Stimulated activated CD8-positive, alpha-beta memory T cell treated with anti-CD3 and anti-CD28 coated beads, Interleukin-12 subunit alpha, Interleukin-12 subunit beta, amount 100 ng/mL, for 1 hour (primary cell): ENCODE data around the gene COX6A1.
"Not testable (repeated sequence)": the region's sequence is repeated elsewhere in the genome, so short reads cannot be mapped to it uniquely, and the experiment has no call there.

ENCODE experiments used
- DNase-seq: peaks from one replicate; pipeline ENCODE4 v3.0.0-alpha.2; 2020; ENCODE audit warnings: low read depth

COX6A1 gene

DNA sequence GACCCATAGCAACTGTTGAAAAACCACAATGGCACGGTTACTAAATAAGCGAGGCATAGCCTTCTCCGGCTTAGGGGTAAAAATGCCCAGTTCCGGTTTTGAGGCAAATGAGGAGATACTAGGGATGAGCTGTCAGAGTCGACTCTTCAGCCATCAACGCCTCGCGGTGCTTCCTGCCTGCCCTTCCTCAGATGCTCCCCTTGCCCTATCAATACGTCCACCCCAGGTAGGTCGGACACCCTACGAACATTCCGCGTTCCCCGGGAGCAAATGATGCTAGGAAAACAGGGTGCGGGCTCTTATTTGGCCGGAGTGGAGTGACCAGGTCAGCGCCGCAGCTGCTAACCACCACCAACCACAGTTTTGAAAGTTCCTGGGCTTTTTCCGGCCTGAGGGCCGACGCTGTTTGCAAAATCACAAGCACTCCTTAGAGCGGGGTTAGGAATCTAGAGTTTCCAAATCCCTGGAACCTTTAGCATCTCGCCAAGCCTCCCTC lies 30.5 kb downstream of the COX6A1 start:
- no peak for DNase-seq

DNA sequence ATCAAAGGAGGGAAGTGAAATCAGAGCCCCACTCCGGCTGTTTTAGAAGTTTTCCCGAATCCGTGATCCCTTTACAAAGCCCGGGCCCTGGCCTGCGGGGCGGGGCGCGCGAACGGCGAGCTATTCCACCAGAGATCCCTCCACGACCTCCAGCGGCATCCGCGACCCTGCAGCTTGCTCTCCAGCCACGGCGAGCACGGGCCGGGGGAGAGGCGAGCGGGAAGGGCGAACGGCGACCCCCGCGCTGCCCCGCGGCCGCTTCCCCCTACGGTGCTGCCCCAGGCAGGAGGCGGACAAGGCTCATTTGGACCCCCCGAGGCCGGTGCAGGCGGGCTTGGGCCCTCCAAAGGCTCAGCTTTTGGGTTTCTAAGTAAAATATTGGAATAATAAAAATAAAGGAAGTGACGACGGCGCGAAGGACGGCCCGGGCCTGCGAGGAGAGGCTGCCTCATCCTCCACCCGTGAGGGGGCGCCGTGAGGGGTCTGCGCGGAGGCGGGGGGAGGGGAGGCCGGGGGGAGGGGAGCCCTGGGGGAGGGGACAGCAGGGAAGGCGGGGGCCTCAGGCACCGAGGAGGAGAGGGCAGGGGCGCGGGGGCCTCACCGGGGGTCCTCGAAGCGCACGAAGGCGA lies 31.0 kb downstream of the COX6A1 start:
- DNase-seq, result no peak

DNA sequence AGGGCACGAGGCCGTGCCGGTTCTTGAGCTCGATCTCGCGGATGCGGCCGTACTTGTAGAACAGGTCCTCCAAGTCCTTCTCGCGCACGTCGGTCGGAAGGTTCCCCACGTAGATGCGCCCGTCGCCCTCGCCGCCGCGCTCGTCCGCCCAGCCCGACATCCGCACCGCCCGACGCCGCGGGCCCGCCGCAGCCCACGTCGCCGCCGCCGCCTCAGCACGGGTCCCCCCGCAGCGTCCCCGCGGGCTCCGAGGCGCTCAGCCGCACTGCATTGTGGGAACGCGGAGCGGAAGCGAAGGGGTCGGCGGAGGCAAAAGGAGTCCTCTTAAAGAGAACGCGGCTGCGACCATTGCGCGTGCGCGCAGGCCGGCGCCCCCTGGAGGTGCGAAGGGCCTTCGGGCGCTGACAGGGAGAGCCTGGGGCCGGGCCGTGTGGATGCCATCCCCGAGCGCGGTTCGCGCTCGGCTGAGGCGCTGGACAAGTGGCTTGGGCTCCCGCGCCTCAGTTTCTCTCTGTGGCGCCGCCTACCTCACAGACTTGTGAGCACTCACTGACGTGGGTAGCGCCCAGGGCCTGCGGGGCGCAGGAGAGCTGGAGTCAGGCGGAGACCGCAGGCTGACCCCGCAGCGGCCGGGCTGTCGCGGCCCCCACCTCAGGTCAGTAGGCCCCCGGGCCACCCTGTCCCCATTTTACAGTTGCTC lies 31.7 kb downstream of the COX6A1 start, which contains the start of gene SRSF9:
Gene SRSF9 (minus strand): TSS at position 299 of the 700 bp plus-strand sequence. CDS start 139 bp downstream, at position 160.
- DNase-seq, result peak; percentile 96

DNA sequence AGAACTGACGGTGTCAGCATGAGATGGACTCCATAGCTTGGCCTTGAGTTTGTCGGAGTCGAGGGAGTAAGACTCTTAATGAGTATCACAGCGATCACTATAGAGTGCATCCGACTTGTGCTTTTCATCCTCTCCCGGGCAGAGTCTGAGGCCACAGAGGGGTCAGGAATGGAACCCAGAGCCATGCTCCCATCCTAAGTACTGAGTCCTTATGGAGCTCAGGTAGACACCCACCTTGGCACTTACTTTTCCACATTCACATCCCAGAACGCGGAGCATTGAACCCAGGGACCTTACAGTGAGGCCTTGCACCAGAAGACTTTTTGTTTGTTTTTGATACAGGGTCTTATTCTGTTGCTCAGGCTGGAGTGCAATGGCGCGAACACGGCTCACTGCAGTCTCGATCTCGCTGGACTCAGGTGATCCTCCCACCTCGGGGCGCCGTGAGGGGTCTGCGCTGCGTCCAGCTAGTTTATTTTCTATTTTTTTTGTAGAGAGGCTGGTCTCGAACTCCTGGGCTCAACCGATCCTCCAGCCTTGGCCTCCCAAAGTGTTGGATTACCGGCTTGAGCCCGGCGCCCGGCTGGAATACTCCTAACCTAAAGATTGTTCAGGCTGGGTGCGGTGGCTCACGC lies 32.4 kb downstream of the COX6A1 start:
- DNase-seq, result no peak

DNA sequence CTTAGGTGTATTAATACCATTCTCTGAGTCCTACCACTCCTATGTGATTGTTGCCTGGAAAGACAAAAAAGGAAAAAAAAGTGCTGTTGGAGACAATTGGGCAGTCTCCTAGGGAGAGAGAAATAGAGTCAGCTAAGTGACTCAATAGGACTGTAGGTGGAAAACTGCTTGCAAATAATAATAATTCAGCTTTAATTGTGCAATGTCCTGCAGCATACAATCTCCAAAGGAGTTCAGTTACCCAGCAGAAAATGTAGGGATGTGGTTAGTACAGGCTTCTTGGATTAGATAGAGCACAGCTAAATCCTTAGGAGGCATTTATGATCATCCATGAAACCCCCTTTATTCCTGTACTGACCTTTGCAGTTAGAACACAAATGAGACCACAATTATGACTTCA lies 34.6 kb downstream of the COX6A1 start:
- no peak for DNase-seq

DNA sequence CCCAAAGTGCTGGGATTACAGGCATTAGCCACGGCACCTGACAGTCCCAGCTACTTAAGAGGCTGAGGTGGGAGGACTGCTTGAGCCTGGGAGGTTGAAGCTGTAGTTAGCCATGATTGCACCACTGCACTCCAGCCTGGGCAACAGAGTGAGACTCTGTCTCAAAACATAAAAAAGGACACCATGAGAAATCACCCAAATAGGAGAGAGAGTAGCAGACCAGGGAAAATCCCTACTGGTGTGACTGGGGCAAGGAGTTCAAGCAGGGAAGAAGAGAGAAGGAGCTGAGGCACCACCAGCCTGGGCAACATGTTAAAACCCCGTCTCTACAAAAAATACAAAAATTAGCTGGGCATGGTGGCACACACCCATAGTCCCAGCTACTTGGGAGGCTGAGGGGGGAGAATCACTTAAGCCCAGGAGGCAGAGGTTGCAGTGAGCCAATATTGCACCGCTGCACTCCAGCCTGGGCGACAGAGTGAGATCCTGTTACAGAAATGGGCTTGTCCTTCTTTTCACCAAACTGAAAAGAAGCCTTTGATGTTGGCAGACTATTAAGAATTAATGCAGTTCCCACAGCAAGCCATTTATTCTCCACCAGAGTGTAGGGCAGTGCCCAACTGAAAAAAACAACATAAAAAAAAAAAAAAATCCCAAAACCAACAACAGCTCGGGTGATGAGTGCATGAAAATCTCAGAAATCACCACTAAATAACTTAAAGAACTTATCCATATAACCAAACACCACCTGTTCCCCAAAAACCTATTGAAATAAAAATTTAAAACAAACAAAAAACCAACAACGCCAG lies 36.1 kb downstream of the COX6A1 start:
- DNase-seq, result no peak

DNA sequence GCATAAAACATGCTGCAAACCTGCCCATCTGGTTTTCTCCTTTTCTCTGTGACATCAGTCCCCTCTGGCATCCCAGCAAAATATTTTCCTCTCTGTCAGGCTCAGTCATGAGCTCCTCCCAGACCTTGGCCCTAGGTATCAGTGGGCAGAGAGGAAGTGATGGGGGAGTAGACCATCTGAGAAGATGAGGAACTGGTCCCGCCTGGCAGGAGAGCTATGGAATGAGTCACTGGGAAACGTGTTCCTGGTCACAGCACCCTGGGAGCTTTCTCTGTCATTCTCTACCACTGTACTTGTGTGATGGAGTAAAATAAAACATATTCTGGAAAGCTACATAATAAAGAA lies 36.7 kb downstream of the COX6A1 start:
- no peak for DNase-seq

DNA sequence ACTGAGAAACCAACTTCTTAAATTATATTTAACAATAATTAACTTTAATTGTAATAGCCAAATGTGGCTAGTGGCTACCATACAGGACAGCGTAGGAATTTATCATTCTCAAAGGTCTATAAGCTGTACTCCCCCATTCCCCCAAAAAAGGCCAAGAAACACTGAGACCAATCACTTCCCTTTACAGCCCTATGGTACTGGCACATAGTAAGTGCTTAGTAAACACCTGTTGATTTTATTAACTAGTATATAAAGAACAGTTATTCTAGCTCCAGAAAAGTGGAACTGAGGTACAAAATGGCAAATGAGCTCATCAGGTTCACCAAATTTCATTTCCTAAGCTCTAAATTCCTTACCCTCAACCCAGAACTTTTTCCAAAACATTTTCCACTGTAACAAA lies 37.7 kb downstream of the COX6A1 start:
- DNase-seq, result no peak

DNA sequence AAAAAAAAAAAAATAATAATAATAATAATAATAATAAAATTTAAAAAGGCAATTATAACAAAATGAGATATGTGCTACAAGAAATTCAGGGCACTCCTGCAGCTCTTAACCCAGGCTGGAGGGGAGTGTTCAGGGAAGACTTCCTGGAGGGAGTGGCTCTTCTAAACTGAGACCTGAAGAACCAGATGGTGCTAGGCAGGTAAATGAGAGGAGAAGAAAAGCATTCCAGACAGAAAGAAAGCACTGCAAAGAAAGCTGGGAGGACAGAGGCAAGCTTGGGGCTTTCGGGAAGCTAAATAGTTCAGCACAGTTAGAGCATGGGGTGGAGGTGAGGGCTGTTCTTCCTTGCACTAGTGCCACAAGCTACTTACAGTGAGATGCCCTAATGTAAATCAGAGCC lies 41.5 kb downstream of the COX6A1 start:
- DNase-seq, result no peak

DNA sequence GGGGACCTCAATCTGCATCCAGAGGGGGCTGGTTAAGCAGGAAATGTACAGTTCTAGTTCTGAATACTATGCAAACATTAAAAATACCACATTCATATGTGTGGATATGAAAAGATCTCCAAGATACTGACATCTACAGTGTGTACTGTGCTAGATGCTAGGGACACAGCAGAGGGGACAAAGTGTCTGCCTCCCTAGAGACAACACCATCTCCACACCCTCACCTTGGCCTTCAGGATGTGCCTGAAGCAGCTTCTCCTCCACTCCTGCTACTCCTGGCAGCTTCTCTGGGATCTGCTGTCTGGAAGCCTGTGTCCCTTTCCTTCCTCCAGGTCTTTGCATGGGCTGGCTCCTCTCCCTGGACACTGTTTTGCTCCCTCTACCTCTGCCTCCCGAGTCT lies 42.3 kb downstream of the COX6A1 start:
- DNase-seq, result no peak

DNA sequence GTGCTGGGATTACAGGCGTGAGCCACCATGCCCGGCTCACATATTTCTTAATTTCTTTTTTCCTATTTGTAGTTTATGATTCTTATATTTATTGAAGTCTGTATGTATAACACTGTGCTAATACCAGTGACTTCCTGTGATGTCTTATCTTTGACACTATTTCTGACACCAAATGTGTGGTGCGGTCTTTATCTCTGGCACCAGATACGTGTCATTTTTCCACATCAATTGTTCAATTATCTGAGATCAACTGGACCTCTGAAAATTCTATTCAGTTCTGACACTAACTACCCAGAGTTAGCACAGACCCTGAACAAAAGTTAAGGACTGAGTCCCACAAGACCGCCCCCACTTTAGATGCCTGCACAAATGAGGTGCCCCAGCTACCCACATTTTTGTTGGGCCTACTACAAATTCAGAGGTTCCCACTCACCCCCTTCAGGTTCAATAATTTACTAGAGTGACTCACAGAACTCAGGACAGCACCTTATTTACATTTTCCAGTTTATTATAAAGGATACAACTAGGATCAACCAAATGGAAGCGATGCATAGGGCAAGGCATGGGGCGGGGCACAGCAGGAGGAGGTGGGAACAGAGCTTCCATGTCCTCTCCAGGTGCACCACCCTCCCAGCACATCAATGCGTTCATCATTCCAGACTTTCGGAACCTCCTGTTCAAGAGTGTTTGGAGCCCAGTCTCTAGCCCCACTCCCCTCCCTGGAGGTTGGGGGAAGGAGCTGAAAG lies 43.3 kb downstream of the COX6A1 start:
- DNase-seq, result no peak

DNA sequence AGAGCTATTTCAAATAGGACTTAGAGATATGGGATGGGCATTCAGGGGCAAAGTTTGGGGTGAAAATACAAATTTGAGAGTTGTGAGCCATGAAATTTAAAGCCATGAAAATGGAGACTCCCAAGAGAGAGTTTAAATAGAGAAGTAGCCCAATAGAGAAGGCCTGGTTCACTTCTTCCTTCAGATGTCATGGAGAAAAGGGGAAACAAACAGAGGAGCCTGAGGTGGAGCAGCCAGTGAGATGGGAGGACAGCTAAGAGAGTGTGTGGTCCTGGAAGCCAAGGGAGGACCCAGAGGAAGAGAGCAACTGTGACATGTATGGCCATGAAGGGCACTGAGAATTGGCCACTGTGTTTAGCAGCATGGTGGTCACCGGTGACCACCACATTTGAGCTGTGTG lies 45.7 kb downstream of the COX6A1 start:
- DNase-seq, result no peak

DNA sequence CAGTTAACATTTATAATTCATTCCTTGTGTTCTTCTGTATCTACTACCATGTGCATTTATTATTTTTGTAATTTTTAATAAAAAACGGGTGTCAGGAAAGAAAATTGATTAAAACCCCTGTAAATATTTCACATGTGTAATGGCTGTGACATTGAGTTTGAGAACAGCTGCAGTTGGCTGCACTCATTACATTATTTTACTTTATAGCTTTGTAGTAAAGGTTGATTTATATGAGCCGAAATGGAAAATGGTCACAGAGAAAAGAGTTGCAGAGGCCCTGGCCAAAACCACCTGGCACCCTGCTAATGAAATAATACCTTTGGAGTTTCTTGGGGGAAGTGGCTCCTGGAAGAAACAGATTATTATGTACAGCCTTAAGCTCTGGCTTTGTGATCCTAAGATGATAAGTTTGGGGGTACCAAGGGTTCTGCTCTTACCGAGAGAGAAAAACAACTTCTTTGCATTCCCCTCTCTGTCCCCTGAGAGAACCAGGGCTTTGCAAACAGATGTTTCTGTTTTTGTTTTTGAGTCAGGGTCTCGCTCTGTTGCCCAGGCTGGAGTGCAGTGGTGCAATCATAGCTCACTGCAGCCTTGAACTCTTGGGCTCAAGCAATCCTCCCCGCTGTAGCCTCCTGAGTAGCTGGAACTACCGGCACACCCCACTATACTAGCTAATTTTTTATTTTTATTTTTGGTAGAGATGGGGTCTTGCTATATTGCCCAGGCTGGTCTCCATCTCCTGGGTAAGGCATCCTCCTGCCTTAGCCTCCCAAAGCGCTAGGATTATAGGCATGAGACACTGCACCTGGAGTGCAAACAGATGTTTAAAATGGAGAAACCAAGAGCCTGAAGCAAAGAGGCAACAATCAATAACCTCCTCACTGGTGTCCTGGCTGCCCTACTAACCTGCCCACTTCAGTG lies 48.3 kb downstream of the COX6A1 start:
- no peak for DNase-seq

DNA sequence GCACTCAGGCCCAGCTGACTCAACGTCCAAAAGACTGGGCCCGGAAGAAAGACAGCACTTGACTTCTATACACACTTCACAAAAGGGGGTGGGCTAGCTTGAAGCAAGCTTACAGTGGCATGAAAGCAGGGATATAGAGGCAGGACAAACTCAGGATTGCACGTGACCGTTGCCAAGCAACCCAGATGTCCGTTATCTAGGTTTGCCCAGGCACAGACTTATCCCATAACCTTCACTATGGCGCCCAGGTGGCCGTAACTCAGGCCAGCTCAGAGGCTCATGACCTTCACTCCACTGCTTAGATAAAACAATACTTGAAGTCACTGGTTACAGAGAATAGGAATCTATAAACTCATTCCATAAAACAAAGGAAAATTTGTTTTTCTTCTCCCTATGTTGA lies 49.6 kb downstream of the COX6A1 start:
- DNase-seq, result not testable (repeated sequence)

DNA sequence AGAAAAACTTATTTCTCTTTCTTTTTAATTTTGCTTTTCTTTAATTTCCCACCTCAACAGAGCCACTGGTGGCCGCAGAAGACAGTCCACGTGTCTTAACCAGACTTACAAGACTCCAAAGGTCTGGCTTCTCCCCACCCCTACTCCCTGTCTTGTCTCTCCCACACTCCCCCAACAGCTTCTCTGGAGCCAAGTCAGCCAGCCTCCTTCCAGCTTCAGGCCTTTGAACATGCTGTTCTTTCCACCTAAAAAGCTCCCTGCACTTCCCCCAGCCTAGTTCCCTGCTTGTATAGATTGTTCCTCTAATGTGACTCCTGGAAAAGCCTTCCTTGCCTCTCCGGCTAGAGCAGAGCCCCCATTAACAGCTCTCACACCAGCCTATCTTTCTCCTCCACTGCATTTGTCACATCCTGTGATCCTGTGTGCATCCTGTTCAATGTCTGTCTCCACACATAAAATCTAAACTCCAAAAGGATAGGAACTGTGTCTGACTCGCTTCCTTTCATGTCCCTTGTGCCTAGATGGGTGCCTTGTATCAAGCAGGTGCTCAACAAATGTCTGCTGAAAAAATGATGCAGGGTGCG lies 50.2 kb downstream of the COX6A1 start:
- no peak for DNase-seq

DNA sequence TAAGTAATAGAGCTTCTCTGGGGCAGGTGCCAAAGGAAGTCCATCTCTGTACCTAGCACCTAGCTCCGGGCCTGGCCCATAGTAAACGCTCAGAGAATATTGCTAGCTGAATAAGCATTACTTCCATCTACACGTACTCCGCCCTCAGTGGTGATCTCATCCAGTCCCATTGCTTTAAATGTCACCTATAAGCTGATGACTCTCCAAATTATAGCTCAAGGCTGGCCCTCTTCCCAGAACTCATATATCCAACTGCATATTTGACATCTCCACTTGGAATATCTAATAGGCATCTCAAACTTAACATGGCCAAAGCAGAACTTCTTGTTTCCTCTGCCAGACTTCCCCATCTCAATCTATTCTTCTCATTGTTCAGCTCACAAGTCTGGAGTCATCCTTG lies 51.1 kb downstream of the COX6A1 start:
- no peak for DNase-seq

DNA sequence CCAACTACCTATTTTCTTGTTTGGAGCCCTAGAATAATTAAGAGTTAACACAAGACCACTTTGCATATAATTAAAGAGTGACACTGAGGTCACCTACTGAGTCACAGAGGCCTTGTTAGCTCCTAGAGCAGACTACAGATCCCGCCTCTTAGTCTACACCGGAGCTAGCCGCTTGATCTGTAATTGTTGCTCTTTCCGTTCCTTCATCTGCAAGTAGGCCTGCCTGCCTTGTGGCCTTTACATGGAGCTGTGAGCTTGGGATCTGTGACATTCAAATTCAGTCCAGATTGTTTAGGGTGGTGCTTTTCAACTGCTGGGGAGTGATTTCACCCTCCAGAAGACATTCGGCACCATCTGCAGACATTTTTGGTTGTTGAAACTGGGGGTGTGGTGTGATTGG lies 52.4 kb downstream of the COX6A1 start:
- DNase-seq, result no peak
